ENCODE measurements around the gene DDA1.
"Not testable (repeated sequence)": the region's sequence is repeated elsewhere in the genome, so short reads cannot be mapped to it uniquely, and the experiment has no call there.

The DDA1 gene

GRCh38 chr19:17348700-17349099, 39.3 kb downstream of the DDA1 start:
- no peak for DNase-seq

GRCh38 chr19:17351815-17352435, 42.6 kb downstream of the DDA1 start:
- DNase-seq, result no peak

DNA sequence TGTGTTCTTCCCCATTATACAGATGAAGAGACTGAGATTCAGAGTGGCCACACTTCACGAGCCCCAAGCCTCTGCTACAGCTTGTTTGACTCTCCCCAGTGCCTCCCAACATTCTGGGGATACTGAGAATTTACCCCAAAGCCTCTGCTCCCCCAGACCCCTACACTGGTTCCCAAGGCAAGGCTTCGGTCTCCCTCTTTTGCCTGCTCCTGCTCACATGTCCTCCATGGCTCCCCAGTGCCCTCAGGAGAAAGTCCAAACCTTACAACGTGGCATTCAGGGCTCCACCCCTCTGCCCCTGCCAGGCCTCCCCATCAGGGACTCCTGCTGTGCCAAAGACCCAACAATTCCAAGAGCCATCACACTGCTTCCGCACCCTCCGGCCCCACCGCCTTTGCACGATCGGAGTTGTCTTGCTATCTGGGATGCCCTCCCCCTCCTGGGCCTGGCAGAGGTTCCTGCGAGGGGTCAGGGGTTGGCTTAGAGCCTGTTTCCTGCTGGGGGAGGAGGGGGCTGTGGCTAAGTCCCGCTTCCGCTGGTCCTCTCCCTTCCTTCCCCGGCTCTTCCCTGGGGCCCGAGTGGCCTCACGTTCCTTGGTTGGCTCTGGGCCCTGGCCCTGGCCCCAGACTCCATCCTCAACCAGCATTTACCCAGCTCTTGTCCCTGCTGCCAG, 43.4 kb downstream of the DDA1 start:
- no peak for DNase-seq

GRCh38 chr19:17353386-17353785, 44.0 kb downstream of the DDA1 start:
- DNase-seq, result no peak

- DNase-seq, result no peak
These were observed 47.8 kb downstream of the DDA1 start for GRCh38 chr19:17357078-17357666.

GRCh38 chr19:17357724-17358123, 48.4 kb downstream of the DDA1 start:
- DNase-seq, result no peak

GRCh38 chr19:17358395-17358794, 49.0 kb downstream of the DDA1 start:
- DNase-seq, result no peak

DNA sequence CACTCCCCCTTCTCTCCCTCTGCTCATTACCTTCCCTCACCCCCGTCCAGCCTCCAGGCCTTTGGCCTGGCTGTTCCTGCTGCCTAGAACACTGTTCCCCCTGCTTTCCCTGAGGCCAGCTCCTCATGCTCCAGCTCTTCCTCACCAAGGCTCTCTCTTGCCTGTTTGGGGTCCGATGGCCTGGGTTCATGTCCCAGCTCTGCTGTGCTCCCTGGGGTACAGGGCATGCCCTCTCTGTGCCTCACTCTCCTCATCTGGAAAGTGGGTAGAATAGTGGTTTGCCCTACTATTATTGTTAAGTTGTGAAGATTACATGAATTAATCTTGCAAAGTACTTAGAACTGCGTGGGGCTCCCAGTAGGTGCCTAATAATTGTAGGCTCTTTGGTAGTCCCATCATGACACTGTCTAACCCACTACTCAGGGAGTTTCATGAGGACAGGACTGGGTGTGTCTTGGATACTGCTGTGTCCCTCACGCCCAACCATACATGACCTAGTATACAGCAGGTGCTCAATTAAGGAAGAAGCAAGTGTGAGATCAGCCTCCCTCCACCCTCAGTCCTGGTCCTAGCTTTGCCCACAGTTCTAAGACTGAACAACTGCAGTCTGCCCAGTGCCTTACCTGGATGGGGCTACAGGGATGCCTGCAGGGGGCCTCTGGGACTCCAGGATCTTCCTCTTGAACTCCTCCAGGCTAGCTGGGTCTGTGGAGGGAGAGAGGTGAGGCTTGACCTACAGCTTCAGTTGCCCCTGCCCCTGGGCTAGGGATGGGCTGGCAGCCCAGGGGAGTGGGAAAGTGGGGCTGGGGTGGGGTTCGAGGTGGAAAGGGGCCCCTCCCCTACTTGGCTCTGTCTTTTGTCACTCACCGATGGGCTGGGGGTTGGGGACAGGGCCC, 50.8 kb downstream of the DDA1 start:
- no peak for DNase-seq

- not testable (repeated sequence) for DNase-seq
These were observed 54.7 kb downstream of the DDA1 start for GRCh38 chr19:17363852-17364605.

DNA sequence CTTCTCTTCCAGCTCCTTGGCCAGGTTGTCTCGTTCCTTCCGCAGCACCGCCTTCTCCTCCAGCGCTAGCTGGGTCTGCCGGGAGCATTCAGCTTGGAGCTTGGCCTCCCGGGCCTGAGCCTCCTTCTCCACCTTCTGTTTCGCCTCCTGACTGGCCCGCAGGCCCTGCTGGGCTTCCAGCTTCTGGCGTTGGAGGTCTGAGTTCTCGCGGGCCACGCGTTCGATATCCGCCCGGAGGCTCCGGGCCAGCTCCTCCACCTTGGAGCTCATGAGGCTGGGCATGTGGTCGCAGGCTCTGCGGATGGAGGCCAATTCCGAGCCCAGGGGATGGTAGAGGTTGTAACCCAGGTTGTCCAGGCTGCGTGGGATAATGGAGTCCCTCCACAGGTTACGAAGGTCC, 56.0 kb downstream of the DDA1 start:
- DNase-seq, result no peak

DNA sequence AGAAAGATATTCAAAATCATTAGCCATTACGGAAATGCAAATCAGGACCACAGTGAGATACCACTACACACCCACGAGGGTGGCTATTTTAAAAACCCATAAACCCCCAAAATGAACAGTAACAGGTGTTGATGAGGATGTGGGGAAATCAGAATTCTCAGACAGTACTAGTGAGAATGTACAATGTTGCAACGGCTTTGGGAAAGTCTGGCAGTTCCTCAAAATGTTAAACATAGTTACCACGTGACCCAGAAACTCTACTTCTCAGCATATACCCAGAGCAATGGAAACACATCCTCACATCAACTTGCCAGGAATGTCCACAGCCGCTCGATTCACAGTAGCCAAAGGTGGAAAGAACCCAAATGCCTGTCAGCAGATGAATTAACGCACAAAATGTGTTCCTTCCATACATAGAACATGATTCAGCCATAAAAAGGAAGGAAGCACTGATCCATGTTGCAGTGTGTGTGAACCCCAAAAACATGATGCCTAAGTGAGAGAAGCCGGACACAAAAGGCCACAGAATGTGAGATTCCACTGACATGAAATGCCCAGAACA, 60.7 kb downstream of the DDA1 start:
- DNase-seq, result no peak
